ES-I3 (cell line): Measurements from ENCODE around the gene CSTF1.

Experiments used
- H3K36me3 ChIP-seq: 2 replicates; pipeline ENCODE4 v1.6.1; 2013; ENCODE audit warnings: mild to moderate bottlenecking, low read length, control low read depth, moderate library complexity; ENCODE audit not compliant: insufficient read depth
- H3K4me1 ChIP-seq: 2 replicates; pipeline ENCODE4 v1.6.1; 2013; ENCODE audit warnings: mild to moderate bottlenecking, control low read depth, low read length; ENCODE audit not compliant: insufficient read depth
- H3K9ac ChIP-seq: 2 replicates; pipeline ENCODE4 v1.6.1; 2013; ENCODE audit warnings: low read depth, mild to moderate bottlenecking, low read length, moderate library complexity
- H3K9me3 ChIP-seq: 2 replicates; pipeline ENCODE4 v1.6.1; 2013; ENCODE audit warnings: mild to moderate bottlenecking, low read length, moderate library complexity; ENCODE audit not compliant: control insufficient read depth, insufficient read depth

Gene CSTF1

GRCh38 chr20:56360133-56360907, 32.1 kb upstream of the CSTF1 start:
- Histone ChIP-seq H3K36me3 (no peaks in the 10 kb centered on the region), H3K9ac (peak overlapping the region; percentile 95; the same call in 1 of the 2 replicates), H3K9me3 (no peaks in the 10 kb centered on the region), H3K4me1 (peaks cover 12% of the 10 kb centered on the region)

GRCh38 chr20:56360908-56361205, 31.6 kb upstream of the CSTF1 start:
- no peaks in the 10 kb centered on the region for H3K36me3 ChIP-seq
- no peak overlapping the region for H3K9ac ChIP-seq
- H3K9me3 ChIP-seq = no peaks in the 10 kb centered on the region
- H3K4me1 ChIP-seq = peaks cover 12% of the 10 kb centered on the region

GRCh38 chr20:56361900-56362299, 30.5 kb upstream of the CSTF1 start:
- no peaks in the 10 kb centered on the region for H3K36me3 ChIP-seq
- H3K9ac ChIP-seq = no peak overlapping the region
- H3K9me3 ChIP-seq = no peaks in the 10 kb centered on the region
- peaks cover 12% of the 10 kb centered on the region for H3K4me1 ChIP-seq

GRCh38 chr20:56362833-56363413, 29.5 kb upstream of the CSTF1 start:
- Histone ChIP-seq H3K9me3 (no peaks in the 10 kb centered on the region), H3K4me1 (peaks cover 12% of the 10 kb centered on the region), H3K36me3 (no peaks in the 10 kb centered on the region), H3K9ac (no peak overlapping the region)

GRCh38 chr20:56363491-56363890, 29.0 kb upstream of the CSTF1 start:
- Histone ChIP-seq H3K36me3 (no peaks in the 10 kb centered on the region), H3K9me3 (no peaks in the 10 kb centered on the region), H3K4me1 (peaks cover 12% of the 10 kb centered on the region), H3K9ac (no peak overlapping the region)

- Histone ChIP-seq H3K4me1 (no peaks in the 10 kb centered on the region), H3K9ac (no peak overlapping the region), H3K36me3 (peaks cover 13% of the 10 kb centered on the region; the same call in 1 of the 2 replicates), H3K9me3 (no peaks in the 10 kb centered on the region)
Observed at GRCh38 chr20:56368351-56369134, 23.9 kb upstream of the CSTF1 start.

GRCh38 chr20:56369179-56369578, 23.3 kb upstream of the CSTF1 start:
- no peaks in the 10 kb centered on the region for H3K9me3 ChIP-seq
- peaks cover 16% of the 10 kb centered on the region for H3K36me3 ChIP-seq
- no peak overlapping the region for H3K9ac ChIP-seq

GRCh38 chr20:56371977-56372376, 20.5 kb upstream of the CSTF1 start:
- Histone ChIP-seq H3K36me3 (peaks cover 20% of the 10 kb centered on the region), H3K9ac (no peak overlapping the region), H3K9me3 (no peaks in the 10 kb centered on the region), H3K4me1 (no peaks in the 10 kb centered on the region)

More at GRCh38 chr20:56369179-56369578, 23.3 kb upstream of the CSTF1 start:
- H3K4me1 ChIP-seq = no peaks in the 10 kb centered on the region

GRCh38 chr20:56372850-56373249, 19.6 kb upstream of the CSTF1 start:
- Histone ChIP-seq H3K9ac (no peak overlapping the region), H3K36me3 (peaks cover 20% of the 10 kb centered on the region)

GRCh38 chr20:56373942-56374341, 18.5 kb upstream of the CSTF1 start:
- Histone ChIP-seq H3K36me3 (peaks cover 25% of the 10 kb centered on the region), H3K4me1 (no peaks in the 10 kb centered on the region), H3K9me3 (no peaks in the 10 kb centered on the region), H3K9ac (no peak overlapping the region)

More at GRCh38 chr20:56372850-56373249, 19.6 kb upstream of the CSTF1 start:
- Histone ChIP-seq H3K9me3 (no peaks in the 10 kb centered on the region), H3K4me1 (no peaks in the 10 kb centered on the region)

GRCh38 chr20:56376331-56376730, 16.1 kb upstream of the CSTF1 start:
- Histone ChIP-seq H3K4me1 (no peaks in the 10 kb centered on the region), H3K36me3 (peaks cover 21% of the 10 kb centered on the region)

GRCh38 chr20:56378386-56378785, 14.1 kb upstream of the CSTF1 start:
- Histone ChIP-seq H3K36me3 (peaks cover 15% of the 10 kb centered on the region), H3K4me1 (peaks cover 3% of the 10 kb centered on the region; the same call in 1 of the 2 replicates), H3K9me3 (no peaks in the 10 kb centered on the region), H3K9ac (no peak overlapping the region)

More at GRCh38 chr20:56376331-56376730, 16.1 kb upstream of the CSTF1 start:
- no peak overlapping the region for H3K9ac ChIP-seq
- no peaks in the 10 kb centered on the region for H3K9me3 ChIP-seq

- Histone ChIP-seq H3K9ac (no peak overlapping the region), H3K4me1 (peaks cover 4% of the 10 kb centered on the region; the same call in 1 of the 2 replicates), H3K9me3 (no peaks in the 10 kb centered on the region), H3K36me3 (peaks cover 18% of the 10 kb centered on the region)
Observed at GRCh38 chr20:56380375-56380774, 12.1 kb upstream of the CSTF1 start.

GRCh38 chr20:56381501-56381900, 10.9 kb upstream of the CSTF1 start:
- Histone ChIP-seq H3K4me1 (peaks cover 4% of the 10 kb centered on the region; the same call in 1 of the 2 replicates), H3K9ac (no peak overlapping the region), H3K36me3 (peaks cover 14% of the 10 kb centered on the region), H3K9me3 (no peaks in the 10 kb centered on the region)
